ENCODE measurements around the gene TMPRSS11D. TPM values are rescaled to one million over a fixed set of nuclear protein-coding genes. Genes with fewer than 3 reads are reported as not detected.

The TMPRSS11D gene
- total RNA-seq, 1 experiment from 2014 or later, result not detected

- no peaks in the 10 kb centered on the region for H3K4me1 ChIP-seq (ENCODE audit: control insufficient read depth in 1 of 2, insufficient read depth in 2 of 2, low read length in 2 of 2)
- intact Hi-C loops (cut with micrococcal nuclease), result loop anchor here (2.0 to 10.0 kb wide), 2 partner anchors 38 to 464 kb away; no protein-coding TSS in a partner anchor
- no peaks in the 10 kb centered on the region for H3K27me3 ChIP-seq (ENCODE audit: insufficient read depth, low read length)
- BruUV-seq (replicated peaks), result no TSS peak
- no peaks in the 10 kb centered on the region for H3K36me3 ChIP-seq (ENCODE audit: control insufficient read depth in 1 of 2, insufficient read depth in 2 of 2, low read length in 2 of 2)
- POLR2A ChIA-PET, result no interaction called here
- CTCF ChIA-PET, result interaction anchor here (0.6 to 1.9 kb wide), 7 partner anchors 8 to 363 kb away, joined by 3 to 9 read pairs (median 4); no protein-coding TSS in a partner anchor
- H2AFZ ChIP-seq (ENCODE audit: low read depth, low read length, poor library complexity, severe bottlenecking), result no peak overlapping the region
- H3K9me3 ChIP-seq (ENCODE audit: control insufficient read depth in 1 of 2, insufficient read depth in 1 of 2, low read depth in 1 of 2, low read length in 2 of 2), result no peaks in the 10 kb centered on the region
- H3K27ac ChIP-seq (ENCODE audit: low read depth, low read length), result no peak overlapping the region
- TF ChIP-seq MAX (IDR thresholded peaks at IDR 0.05), result no peak
- no peak for TF ChIP-seq POLR2A (IDR thresholded peaks at IDR 0.05; ENCODE audit: borderline replicate concordance, extremely low read depth, insufficient read depth, insufficient read length)
- ATAC-seq (no peak), DNase-seq (ENCODE audit: low read depth, low spot score) (no peak)
- no peaks in the 10 kb centered on the region for H3K79me2 ChIP-seq (ENCODE audit: insufficient read depth, low read length)
- no peak overlapping the region for H3K4me2 ChIP-seq (ENCODE audit: low read length)
- no peaks in the 10 kb centered on the region for H3K9me2 ChIP-seq (ENCODE audit: insufficient read depth)
- no peaks in the 10 kb centered on the region for H4K20me1 ChIP-seq (ENCODE audit: insufficient read depth)
- H3K4me3 ChIP-seq (replicated peaks in 1 of 2; ENCODE audit: low read depth in 1 of 2, low read length in 2 of 2), result no peak overlapping the region
- RAD21 ChIA-PET (ENCODE audit: low non-redundant PET in 1 of 2, low total read pairs in 2 of 2, uncharacterized antibody in 2 of 2, unreplicated experiment in 2 of 2), result no interaction called here
- no peak overlapping the region for H3K9ac ChIP-seq (ENCODE audit: low read length)
Observed at GRCh38 chr4:67911141-67911540, 27.3 kb upstream of the TMPRSS11D start.

- Histone ChIP-seq H3K4me2 (ENCODE audit: low read length) (no peak overlapping the region), H3K79me2 (ENCODE audit: insufficient read depth, low read length) (no peaks in the 10 kb centered on the region), H3K36me3 (ENCODE audit: control insufficient read depth in 1 of 2, insufficient read depth in 2 of 2, low read length in 2 of 2) (no peaks in the 10 kb centered on the region), H2AFZ (ENCODE audit: low read depth, low read length, poor library complexity, severe bottlenecking) (no peak overlapping the region), H3K9me3 (ENCODE audit: control insufficient read depth in 1 of 2, insufficient read depth in 1 of 2, low read depth in 1 of 2, low read length in 2 of 2) (no peaks in the 10 kb centered on the region), H4K20me1 (ENCODE audit: insufficient read depth) (no peaks in the 10 kb centered on the region), H3K27ac (ENCODE audit: low read depth, low read length) (no peak overlapping the region), H3K4me1 (ENCODE audit: control insufficient read depth in 1 of 2, insufficient read depth in 2 of 2, low read length in 2 of 2) (no peaks in the 10 kb centered on the region), H3K9me2 (ENCODE audit: insufficient read depth) (no peaks in the 10 kb centered on the region), H3K27me3 (ENCODE audit: insufficient read depth, low read length) (no peaks in the 10 kb centered on the region), H3K4me3 (replicated peaks in 1 of 2; ENCODE audit: low read depth in 1 of 2, low read length in 2 of 2) (no peak overlapping the region), H3K9ac (ENCODE audit: low read length) (no peak overlapping the region)
- ChIA-PET POLR2A (no interaction called here), CTCF (interaction anchor here (1.0 to 1.9 kb wide), 6 partner anchors 18 to 363 kb away, joined by 3 to 9 read pairs (median 4); no protein-coding TSS in a partner anchor), RAD21 (ENCODE audit: low non-redundant PET in 1 of 2, low total read pairs in 2 of 2, uncharacterized antibody in 2 of 2, unreplicated experiment in 2 of 2) (no interaction called here)
- no TSS peak for BruUV-seq (replicated peaks)
- DNase-seq (ENCODE audit: low read depth, low spot score) (no peak), ATAC-seq (no peak)
- intact Hi-C loops (cut with micrococcal nuclease), result loop anchor here (1.0 to 10.0 kb wide), 3 partner anchors 38 to 464 kb away; no protein-coding TSS in a partner anchor
- TF ChIP-seq EZH2phosphoT487 (IDR thresholded peaks at IDR 0.05; ENCODE audit: borderline replicate concordance), result no peak
- TF ChIP-seq CBX3 (IDR thresholded peaks at IDR 0.05; ENCODE audit: low read depth), result no peak
- TF ChIP-seq POLR2A (IDR thresholded peaks at IDR 0.05; ENCODE audit: borderline replicate concordance, extremely low read depth, insufficient read depth, insufficient read length), result no peak
- no peak for TF ChIP-seq EZH2 (IDR thresholded peaks at IDR 0.05)
- no peak for TF ChIP-seq MAX (IDR thresholded peaks at IDR 0.05)
- TF ChIP-seq ELF1 (IDR thresholded peaks at IDR 0.05; ENCODE audit: borderline replicate concordance, low read depth), result no peak
- TF ChIP-seq POLR2AphosphoS5 (IDR thresholded peaks at IDR 0.05; ENCODE audit: low read depth, low read length), result no peak
- TF ChIP-seq YY1 (IDR thresholded peaks at IDR 0.05; ENCODE audit: extremely low read depth, insufficient replicate concordance, low read depth, low read length), result no peak
- no peak for TF ChIP-seq REST (IDR thresholded peaks at IDR 0.05; ENCODE audit: low read depth)
- no peak for TF ChIP-seq CEBPB (IDR thresholded peaks at IDR 0.05; ENCODE audit: low read depth)
- no peak for TF ChIP-seq CTCF (IDR thresholded peaks at IDR 0.05 in 2 of 3, conservative IDR thresholded peaks at IDR 0.05 in 1 of 3; ENCODE audit: borderline replicate concordance in 1 of 3, insufficient read depth in 1 of 3, low read depth in 2 of 3, low read length in 2 of 3)
- TF ChIP-seq SRF (IDR thresholded peaks at IDR 0.05; ENCODE audit: low read depth), result no peak
- TF ChIP-seq SP1 (IDR thresholded peaks at IDR 0.05; ENCODE audit: low read depth), result no peak
- no peak for TF ChIP-seq FOSL1 (IDR thresholded peaks at IDR 0.05; ENCODE audit: low read depth)
- TF ChIP-seq SIN3A (IDR thresholded peaks at IDR 0.05; ENCODE audit: low read depth), result no peak
Observed at GRCh38 chr4:67910585-67910905, 26.7 kb upstream of the TMPRSS11D start.
